HG03175 (cell line): ENCODE data around the gene RELN.

Experiments used
- ATAC-seq: cut with Tn5 transposase; IDR thresholded peaks from one replicate; pipeline ENCODE4 v1.9.1; 2021; ENCODE audit warnings: mild to moderate bottlenecking, moderate library complexity; ENCODE audit not compliant: unreplicated experiment

Gene RELN

DNA sequence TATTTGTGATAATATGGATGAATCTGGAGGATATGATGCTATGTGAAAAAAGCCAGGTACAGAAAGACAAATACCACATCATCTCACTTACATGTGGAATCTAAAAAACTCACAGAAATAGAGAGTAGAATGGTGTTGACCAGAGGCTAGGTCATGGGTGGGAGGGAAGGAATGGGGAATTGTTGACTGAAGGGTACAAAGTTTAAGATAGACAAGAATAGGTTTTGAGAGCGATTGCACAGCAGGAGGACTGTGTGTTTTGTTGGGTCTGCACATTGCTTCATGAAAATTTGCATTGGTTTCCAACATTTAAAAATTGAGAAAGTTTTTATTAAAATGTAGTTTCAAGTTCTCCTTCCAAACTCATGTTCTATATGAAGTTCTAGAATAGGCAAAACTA lies 551.8 kb downstream of the RELN start:
- ATAC-seq = no peak

DNA sequence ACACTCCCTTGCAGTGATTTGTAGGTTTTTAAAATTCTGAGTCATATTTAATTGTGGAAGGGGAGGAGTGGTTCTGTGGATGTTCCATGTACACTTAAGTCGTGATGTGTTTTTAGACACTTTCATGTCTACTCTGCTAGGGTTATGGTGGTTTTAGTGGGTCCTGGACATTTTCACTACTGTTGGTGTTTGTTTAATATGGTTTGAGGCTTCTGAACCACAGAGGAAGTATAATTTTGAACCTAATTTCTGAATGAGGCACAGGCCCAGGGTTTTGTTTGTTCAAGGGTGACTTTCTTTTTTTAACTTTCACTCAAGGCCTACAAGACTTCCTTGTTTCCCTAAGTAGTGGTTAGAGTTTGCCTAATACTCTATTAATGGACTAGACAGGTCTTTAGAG lies 556.7 kb downstream of the RELN start:
- ATAC-seq = no peak

DNA sequence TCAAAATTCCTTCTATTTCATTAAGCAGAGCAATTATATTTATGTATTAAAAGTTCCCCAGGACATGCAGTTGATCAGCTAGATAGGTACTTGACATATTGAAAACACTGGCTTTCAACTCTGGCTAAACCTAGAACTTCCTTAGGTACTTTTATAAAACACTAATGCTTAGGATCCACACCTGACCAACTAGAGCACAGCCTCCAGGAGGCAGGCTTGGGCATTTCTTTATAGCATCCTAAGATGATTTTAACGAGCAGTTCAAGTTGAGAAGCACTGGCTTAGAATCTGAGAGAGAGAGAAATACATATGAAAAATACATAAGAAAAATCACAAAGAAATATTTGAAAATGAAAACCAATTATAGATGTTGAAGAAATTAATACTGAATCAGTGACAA lies 564.3 kb downstream of the RELN start:
- ATAC-seq = no peak

DNA sequence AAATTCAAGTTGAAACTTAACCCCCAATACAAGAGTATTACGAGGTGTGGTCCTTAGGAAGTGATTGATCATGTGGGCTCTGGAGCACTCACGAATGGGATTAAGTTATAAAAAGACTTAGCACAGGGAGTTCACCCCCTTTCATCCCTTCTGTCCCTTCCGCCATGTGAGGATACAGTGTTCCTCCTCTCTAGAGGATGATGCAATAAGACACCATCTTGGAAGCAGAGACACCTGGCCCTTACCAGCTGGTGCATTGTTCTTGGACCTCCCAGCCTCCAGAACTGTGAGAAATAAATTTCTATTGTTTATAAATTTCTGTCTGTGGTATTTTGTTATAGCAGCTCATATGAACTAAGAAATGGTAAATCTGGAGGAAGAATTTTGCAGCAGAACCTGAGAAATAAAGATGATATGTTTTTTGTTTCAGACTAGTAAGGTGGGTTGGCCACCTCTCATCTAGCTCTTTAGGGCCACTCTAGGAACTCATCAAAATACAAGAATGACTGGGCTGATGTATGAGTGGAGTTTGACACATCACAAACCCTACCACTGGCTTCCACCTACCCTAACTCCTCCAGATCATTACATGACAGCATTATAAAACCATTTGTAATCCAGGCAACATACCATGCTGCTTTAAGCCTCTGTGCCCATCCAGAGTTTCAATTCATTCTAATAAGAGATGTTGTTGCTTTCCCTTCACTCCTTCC lies 565.8 kb downstream of the RELN start:
- no peak for ATAC-seq
